Endothelial cell (in vitro differentiated cells): ENCODE results near the gene SPI1. TPM values are rescaled to one million over a fixed set of nuclear protein-coding genes. Genes with fewer than 3 reads are reported as not detected.

ENCODE experiments used
- DNase-seq: peaks from one replicate; pipeline ENCODE4 v3.0.0; 2021; ENCODE audit warnings: low spot score
- H3K27ac Mint-ChIP-seq: one replicate; pipeline ENCODE4 v1.8.0; 2021; ENCODE audit warnings: mixed read lengths, inconsistent platforms; ENCODE audit not compliant: unreplicated experiment
- H3K27me3 Mint-ChIP-seq: one replicate; pipeline ENCODE4 v1.8.0; 2021; ENCODE audit warnings: mild to moderate bottlenecking, moderate library complexity, mixed read lengths, inconsistent platforms; ENCODE audit not compliant: unreplicated experiment
- H3K36me3 Mint-ChIP-seq: one replicate; pipeline ENCODE4 v1.8.0; 2021; ENCODE audit warnings: mild to moderate bottlenecking, low read depth, mixed read lengths, inconsistent platforms; ENCODE audit not compliant: unreplicated experiment
- H3K4me1 Mint-ChIP-seq: one replicate; pipeline ENCODE4 v1.8.0; 2021; ENCODE audit warnings: mild to moderate bottlenecking, mixed read lengths, inconsistent platforms; ENCODE audit not compliant: unreplicated experiment
- H3K4me3 Mint-ChIP-seq: one replicate; pipeline ENCODE4 v1.8.0; 2021; ENCODE audit warnings: mild to moderate bottlenecking, mixed read lengths, inconsistent platforms; ENCODE audit not compliant: unreplicated experiment
- H3K9me3 Mint-ChIP-seq: one replicate; pipeline ENCODE4 v1.8.0; 2021; ENCODE audit warnings: mixed read lengths, inconsistent platforms; ENCODE audit not compliant: unreplicated experiment
- total RNA-seq: library from RNA; stranded (reverse); fragmentation: NEBNext Ultra II Directional; extraction: Animal tissue kit (Norgen Biotek cat#: 25700); gene quantifications from one replicate; pipeline ENCODE4 v1.2.1, GENCODE V29; 2021; ENCODE audit not compliant: unreplicated experiment
- TF ChIP-seq, protein P1 (sequence below): fragments of 200-600 bp; sonication (generic); IDR thresholded peaks from one replicate; pipeline ENCODE4 v1.5.0; 2021; ENCODE audit warnings: antibody characterized with exemption; ENCODE audit not compliant: unreplicated experiment

Gene SPI1
- total RNA-seq, 1 donor from 2014 or later: not detected

DNA sequence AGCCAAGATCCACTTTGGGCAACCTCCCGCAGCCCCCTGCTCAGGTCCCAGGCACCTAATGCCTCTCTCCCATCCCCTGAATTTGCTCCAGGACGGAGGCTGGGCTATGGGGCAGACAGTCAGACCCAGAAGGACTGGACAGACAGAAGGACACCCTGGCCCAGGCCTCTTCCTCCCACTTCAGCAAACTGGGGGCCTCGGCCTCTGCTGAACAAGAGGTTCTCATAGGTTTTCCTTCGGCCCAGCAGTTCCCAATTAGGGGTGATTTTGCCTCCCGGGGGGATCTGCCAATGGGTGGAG lies 3.7 kb downstream of the SPI1 start:
- Mint-ChIP-seq H3K27ac (no peak overlapping the region), H3K27me3 (peaks cover 4% of the 10 kb centered on the region), H3K4me1 (no peaks in the 10 kb centered on the region), H3K9me3 (no peaks in the 10 kb centered on the region), H3K4me3 (no peak overlapping the region), H3K36me3 (no peaks in the 10 kb centered on the region)
- DNase-seq: no peak
- TF ChIP-seq, protein P1, sequence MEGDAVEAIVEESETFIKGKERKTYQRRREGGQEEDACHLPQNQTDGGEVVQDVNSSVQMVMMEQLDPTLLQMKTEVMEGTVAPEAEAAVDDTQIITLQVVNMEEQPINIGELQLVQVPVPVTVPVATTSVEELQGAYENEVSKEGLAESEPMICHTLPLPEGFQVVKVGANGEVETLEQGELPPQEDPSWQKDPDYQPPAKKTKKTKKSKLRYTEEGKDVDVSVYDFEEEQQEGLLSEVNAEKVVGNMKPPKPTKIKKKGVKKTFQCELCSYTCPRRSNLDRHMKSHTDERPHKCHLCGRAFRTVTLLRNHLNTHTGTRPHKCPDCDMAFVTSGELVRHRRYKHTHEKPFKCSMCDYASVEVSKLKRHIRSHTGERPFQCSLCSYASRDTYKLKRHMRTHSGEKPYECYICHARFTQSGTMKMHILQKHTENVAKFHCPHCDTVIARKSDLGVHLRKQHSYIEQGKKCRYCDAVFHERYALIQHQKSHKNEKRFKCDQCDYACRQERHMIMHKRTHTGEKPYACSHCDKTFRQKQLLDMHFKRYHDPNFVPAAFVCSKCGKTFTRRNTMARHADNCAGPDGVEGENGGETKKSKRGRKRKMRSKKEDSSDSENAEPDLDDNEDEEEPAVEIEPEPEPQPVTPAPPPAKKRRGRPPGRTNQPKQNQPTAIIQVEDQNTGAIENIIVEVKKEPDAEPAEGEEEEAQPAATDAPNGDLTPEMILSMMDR: no peak

DNA sequence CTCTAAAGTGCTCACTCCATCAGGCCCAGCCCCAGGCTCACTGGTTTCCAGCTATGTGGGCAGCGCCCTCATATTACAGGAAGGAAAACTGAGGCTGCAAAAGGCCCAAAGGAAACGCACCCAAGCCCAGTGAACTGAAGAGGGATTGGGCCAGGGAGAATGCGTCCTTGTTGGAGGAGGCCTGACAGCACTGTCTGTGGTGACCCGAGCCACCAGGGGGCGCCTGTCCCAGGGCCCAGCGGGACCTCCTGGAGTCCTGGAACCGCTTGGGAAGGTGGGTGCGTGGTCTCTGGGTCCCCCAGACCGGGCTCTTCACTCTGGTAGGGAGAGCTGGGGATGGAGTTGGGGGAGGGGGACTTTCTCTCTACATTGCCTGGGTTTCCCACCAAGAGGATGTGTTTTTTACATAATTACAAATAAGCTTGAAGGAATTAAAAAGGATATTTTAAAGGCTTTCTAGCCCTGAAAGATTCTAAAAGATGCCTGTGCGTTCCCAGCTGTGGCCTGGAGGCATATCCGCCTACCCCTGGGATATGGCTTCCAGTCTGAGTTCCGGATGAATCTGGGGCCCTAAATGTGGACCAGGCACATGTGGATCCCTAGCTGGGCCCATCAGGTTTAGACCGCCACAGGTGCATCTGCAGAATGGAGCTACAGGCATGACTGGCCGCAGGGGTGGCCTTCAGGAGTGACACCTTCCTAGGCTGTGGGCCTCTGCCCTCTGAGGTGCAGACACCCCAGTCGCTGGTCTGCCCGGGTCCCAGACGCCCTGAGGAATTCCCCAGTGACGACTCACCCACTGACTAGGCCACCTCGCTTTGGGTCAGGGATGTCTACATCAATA lies 4.2 kb downstream of the SPI1 start:
- H3K27ac Mint-ChIP-seq: no peak overlapping the region

DNA sequence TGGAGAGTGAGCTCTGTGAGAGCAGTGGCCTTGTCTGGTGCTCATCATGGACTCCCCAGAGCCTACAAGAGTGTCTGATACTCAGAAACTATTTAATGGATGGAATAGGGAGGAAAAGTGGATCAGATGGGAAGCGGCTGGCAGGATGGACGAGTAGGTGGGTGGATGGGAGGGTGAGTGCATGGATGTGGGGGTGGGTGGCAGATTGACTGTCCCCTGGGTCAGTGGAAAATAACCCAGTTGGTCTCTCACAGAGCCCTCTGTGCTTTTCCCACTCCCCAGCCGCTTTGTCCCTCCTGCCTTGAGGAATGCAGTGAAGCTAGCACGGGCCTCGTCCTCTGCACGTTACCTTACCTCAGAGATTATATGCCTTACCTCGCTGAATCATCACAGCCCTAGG lies 5.9 kb downstream of the SPI1 start:
- TF ChIP-seq, protein P1: no peak
- H3K9me3 Mint-ChIP-seq: no peaks in the 10 kb centered on the region
- no peak overlapping the region for H3K4me3 Mint-ChIP-seq
- H3K27ac Mint-ChIP-seq: no peak overlapping the region
- peaks cover 2% of the 10 kb centered on the region for H3K4me1 Mint-ChIP-seq
- peaks cover 4% of the 10 kb centered on the region for H3K27me3 Mint-ChIP-seq
- H3K36me3 Mint-ChIP-seq: no peaks in the 10 kb centered on the region
- no peak for DNase-seq

More for the DNA sequence above, 4.2 kb downstream of the SPI1 start:
- TF ChIP-seq, protein P1: peak; percentile 85
- Mint-ChIP-seq H3K4me3 (no peak overlapping the region), H3K36me3 (no peaks in the 10 kb centered on the region), H3K9me3 (no peaks in the 10 kb centered on the region), H3K27me3 (peaks cover 4% of the 10 kb centered on the region), H3K4me1 (peaks cover 2% of the 10 kb centered on the region)
- DNase-seq: peak; percentile 91

DNA sequence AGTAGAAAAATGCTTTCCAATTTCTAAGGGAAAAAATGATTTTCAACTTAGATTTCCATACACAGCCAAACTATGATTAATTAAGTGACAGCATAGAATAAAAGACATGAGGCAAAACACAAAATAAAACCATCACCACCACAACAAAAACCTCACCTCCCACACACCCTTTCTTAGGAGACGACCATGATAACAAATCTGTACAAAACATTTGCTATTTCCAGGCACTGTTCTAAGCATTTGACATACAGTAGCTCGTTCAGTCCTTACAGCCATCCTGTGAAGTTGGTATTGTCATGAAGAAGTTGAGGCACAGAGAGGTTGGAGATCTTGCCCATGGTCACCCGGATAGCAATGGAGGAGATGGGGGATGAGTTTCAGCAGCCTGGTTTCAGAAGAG lies 8.7 kb downstream of the SPI1 start:
- TF ChIP-seq, protein P1: no peak
- DNase-seq: no peak
- Mint-ChIP-seq H3K27me3 (peaks cover 4% of the 10 kb centered on the region), H3K36me3 (no peaks in the 10 kb centered on the region), H3K4me1 (peaks cover 2% of the 10 kb centered on the region), H3K9me3 (no peaks in the 10 kb centered on the region), H3K27ac (peak overlapping the region; percentile 41), H3K4me3 (no peak overlapping the region)

DNA sequence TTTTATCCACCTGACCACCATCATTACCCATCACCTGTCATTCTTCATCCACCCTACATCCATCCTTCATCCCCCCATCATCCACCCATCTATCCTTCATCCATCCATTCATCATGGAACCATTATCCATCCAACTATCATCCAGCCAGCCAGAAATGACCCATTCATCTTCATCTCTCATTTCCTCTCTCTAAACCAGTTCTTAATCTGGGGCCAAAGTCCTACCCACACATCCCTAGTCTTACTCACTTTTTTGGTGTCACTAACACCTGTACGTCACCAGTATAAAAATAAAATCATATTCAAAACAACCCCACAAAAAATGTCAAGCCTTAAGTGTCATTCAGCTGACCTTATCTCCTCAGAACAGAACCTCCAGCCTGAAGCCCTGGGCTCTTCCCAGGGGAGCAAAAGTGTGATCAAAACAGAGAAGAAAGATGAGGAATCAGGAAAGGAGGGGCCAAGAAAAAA lies 12.3 kb downstream of the SPI1 start:
- Mint-ChIP-seq H3K4me1 (peaks cover 2% of the 10 kb centered on the region), H3K4me3 (no peak overlapping the region), H3K27ac (no peak overlapping the region), H3K27me3 (peaks cover 5% of the 10 kb centered on the region), H3K36me3 (no peaks in the 10 kb centered on the region), H3K9me3 (no peaks in the 10 kb centered on the region)
- DNase-seq: no peak
- TF ChIP-seq, protein P1: no peak
